Liver (tissue), 9 donors: ENCODE data around the gene CDC37. TPM values are rescaled to one million over a fixed set of nuclear protein-coding genes. Genes with fewer than 3 reads are reported as not detected.

Experiments
- DNase-seq: peaks from one replicate; pipeline ENCODE4 v3.0.0-alpha.2; 2017; ENCODE audit warnings: low spot score
- H3K27ac ChIP-seq, 2 donors: one replicate each; pipeline ENCODE4 v1.7.0; 2013; ENCODE audit warnings: inconsistent platforms in 2 of 2, low read length in 2 of 2, control low read depth in 1 of 2, low read depth in 1 of 2, mild to moderate bottlenecking in 1 of 2
- H3K27me3 ChIP-seq, 4 donors: one replicate each; pipeline versions ENCODE4 v1.6.1 to v1.7.0; 2013; ENCODE audit warnings: low read length in 3 of 4, inconsistent platforms in 1 of 4, mild to moderate bottlenecking in 1 of 4, moderate library complexity in 1 of 4; ENCODE audit not compliant: control insufficient read depth in 4 of 4, insufficient read depth in 4 of 4
- H3K36me3 ChIP-seq, 4 donors: one replicate each; pipeline versions ENCODE4 v1.6.1 to v1.7.0; 2013; ENCODE audit warnings: low read length in 3 of 4, mild to moderate bottlenecking in 3 of 4, low read depth in 1 of 4, moderate library complexity in 1 of 4; ENCODE audit not compliant: control insufficient read depth in 4 of 4, insufficient read depth in 3 of 4
- H3K4me1 ChIP-seq, 4 donors: one replicate each; pipeline versions ENCODE4 v1.6.1 to v1.7.0; 2013; ENCODE audit warnings: low read length in 3 of 4, mild to moderate bottlenecking in 3 of 4, moderate library complexity in 1 of 4; ENCODE audit not compliant: control insufficient read depth in 4 of 4, insufficient read depth in 4 of 4
- H3K4me3 ChIP-seq, 3 donors: one replicate each; pipeline versions ENCODE4 v1.6.1 to v1.7.0; 2013; ENCODE audit warnings: low read length in 3 of 3, control low read depth in 1 of 3, low read depth in 1 of 3, mild to moderate bottlenecking in 1 of 3
- H3K9ac ChIP-seq, 2 donors: one replicate each; pipeline ENCODE4 v1.7.0; 2013; ENCODE audit warnings: low read length in 2 of 2, mild to moderate bottlenecking in 2 of 2, moderate library complexity in 2 of 2, control low read depth in 1 of 2, low read depth in 1 of 2
- H3K9me3 ChIP-seq, 4 donors: one replicate each; pipeline versions ENCODE4 v1.6.1 to v1.7.0; 2013; ENCODE audit warnings: low read length in 3 of 4; ENCODE audit not compliant: control insufficient read depth in 4 of 4
- ATF3 ChIP-seq: IDR thresholded peaks from 2 replicates; pipeline ENCODE4 v1.6.1; 2016; ENCODE audit warnings: antibody characterized with exemption
- EGR1 ChIP-seq, 2 donors: IDR thresholded peaks; 2 replicates each; pipeline ENCODE4 v1.6.1; 2016 to 2018; ENCODE audit warnings: antibody characterized with exemption in 2 of 2, low read depth in 2 of 2
- FOXA2 ChIP-seq: IDR thresholded peaks from 2 replicates; pipeline ENCODE4 v1.6.1; 2016; ENCODE audit warnings: antibody characterized with exemption
- GABPA ChIP-seq, 2 donors: IDR thresholded peaks in 1 of 2; conservative IDR thresholded peaks in 1 of 2; 2 replicates each; pipeline ENCODE4 v1.6.1; 2016; ENCODE audit warnings: antibody characterized with exemption in 2 of 2, mild to moderate bottlenecking in 1 of 2, moderate library complexity in 1 of 2
- HNF4A ChIP-seq, 2 donors: conservative IDR thresholded peaks; 2 replicates each; pipeline ENCODE4 v1.6.1; 2016; ENCODE audit warnings: antibody characterized with exemption in 2 of 2, mild to moderate bottlenecking in 2 of 2
- HNF4G ChIP-seq: IDR thresholded peaks from 2 replicates; pipeline ENCODE4 v1.6.1; 2016; ENCODE audit warnings: antibody characterized with exemption
- JUND ChIP-seq, 2 donors: IDR thresholded peaks; 2 replicates each; pipeline ENCODE4 v1.6.1; 2016; ENCODE audit warnings: antibody characterized with exemption in 2 of 2
- NR2F2 ChIP-seq: IDR thresholded peaks from 2 replicates; pipeline ENCODE4 v1.6.1; 2016; ENCODE audit warnings: antibody characterized with exemption
- RAD21 ChIP-seq, 2 donors: IDR thresholded peaks; 2 replicates each; pipeline ENCODE4 v1.6.1; 2016; ENCODE audit warnings: antibody characterized with exemption in 2 of 2, mild to moderate bottlenecking in 2 of 2
- RXRA ChIP-seq, 2 donors: IDR thresholded peaks; 2 replicates each; pipeline ENCODE4 v1.6.1; 2017 to 2018; ENCODE audit warnings: antibody characterized with exemption in 2 of 2, mild to moderate bottlenecking in 1 of 2
- SP1 ChIP-seq: IDR thresholded peaks from 2 replicates; pipeline ENCODE4 v1.6.1; 2018; ENCODE audit warnings: antibody characterized with exemption, mild to moderate bottlenecking
- TAF1 ChIP-seq: conservative IDR thresholded peaks from 2 replicates; pipeline ENCODE4 v1.6.1; 2016; ENCODE audit warnings: antibody characterized with exemption, mild to moderate bottlenecking
- YY1 ChIP-seq: IDR thresholded peaks from 2 replicates; pipeline ENCODE4 v1.6.1; 2016; ENCODE audit warnings: antibody characterized with exemption, mild to moderate bottlenecking
- WGBS: extraction: QIAGEN DNeasy Blood & Tissue Kit; methylation state at CpG from one replicate; pipeline ENCODE4 v1.1.7; 2013; 5-methylcytosine and 5-hydroxymethylcytosine counted together
- polyA plus RNA-seq, 2 donors: library from polyadenylated mRNA; stranded (reverse) in 1 of 2; unstranded in 1 of 2; fragments of 200-250 nt in 1 of 2; fragments of >200 nt in 1 of 2; fragmentation: Nextera tagmentation in 1 of 2; extraction: Ambion mirVana in 1 of 2; gene quantifications; one replicate each; pipeline versions ENCODE4 v1.2.1 to v1.2.3, GENCODE V29; 2013 to 2015
- total RNA-seq, 2 donors: library from RNA; depleted of rRNA; stranded (reverse); fragments of >200 nt; gene quantifications; one replicate each; pipeline ENCODE4 v1.2.3, GENCODE V29; 2014
- TF ChIP-seq, protein P1 (sequence below): IDR thresholded peaks from 2 replicates; pipeline ENCODE4 v1.6.1; 2016; ENCODE audit warnings: antibody characterized with exemption, mild to moderate bottlenecking
- TF ChIP-seq, protein P2 (sequence below): fragments of 150-350 bp; IDR thresholded peaks from 2 replicates; pipeline ENCODE4 v1.5.1; 2017; ENCODE audit warnings: improper control_type of control experiment, low read depth, low read length; ENCODE audit not compliant: missing input control
- TF ChIP-seq, protein P3 (sequence below): IDR thresholded peaks from 2 replicates; pipeline ENCODE4 v1.6.1; 2016; ENCODE audit warnings: antibody characterized with exemption
- donor health status: healthy.
- donor health status: healthy.
- donor health status: healthy.
- donor health status: healthy.
- donor health status: healthy.

The CDC37 gene
- total and polyA plus RNA-seq, 4 donors, result 46.0 to 69.9 (median 56.8) TPM

- Histone ChIP-seq H3K4me1 (peaks cover 3 to 6% (median 5%) of the 10 kb centered on the region in 4 donors), H3K9ac (no peak overlapping the region), H3K27ac (no peak overlapping the region), H3K27me3 (no peaks in the 10 kb centered on the region), H3K4me3 (no peak overlapping the region), H3K9me3 (no peaks in the 10 kb centered on the region), H3K36me3 (peaks cover 3 to 13% (median 7%) of the 10 kb centered on the region in 4 donors)
- 88% methylated on average over 5 of the region's 5 CpGs for whole genome bisulfite sequencing
- no peak for TF ChIP-seq TAF1
- DNase-seq, result no peak
Measured at GRCh38 chr19:10374931-10375330, 28.4 kb downstream of the CDC37 start.

DNA sequence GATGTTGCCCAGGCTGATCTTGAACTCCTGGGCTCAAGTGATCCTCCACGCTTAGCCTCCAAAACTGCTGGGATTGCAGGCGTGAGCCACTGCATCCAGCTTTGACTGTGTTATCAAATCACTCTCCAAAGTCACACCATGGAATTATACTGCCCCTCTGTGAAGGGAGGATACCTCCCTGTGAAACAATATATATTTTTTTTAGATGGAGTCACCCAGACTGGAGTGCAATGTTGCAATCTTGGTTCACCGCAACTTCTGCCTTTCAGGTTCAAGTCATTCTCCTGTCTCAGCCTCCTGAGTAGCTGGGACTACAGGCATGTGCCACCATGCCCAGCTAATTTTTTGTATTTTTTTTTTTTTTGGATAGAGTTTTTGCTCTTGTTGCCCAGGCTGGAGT is 30.7 kb downstream of the CDC37 start:
- DNase-seq, result no peak
- no peak for TF ChIP-seq RAD21 (IDR thresholded peaks at IDR 0.05)
- TF ChIP-seq, protein P1, sequence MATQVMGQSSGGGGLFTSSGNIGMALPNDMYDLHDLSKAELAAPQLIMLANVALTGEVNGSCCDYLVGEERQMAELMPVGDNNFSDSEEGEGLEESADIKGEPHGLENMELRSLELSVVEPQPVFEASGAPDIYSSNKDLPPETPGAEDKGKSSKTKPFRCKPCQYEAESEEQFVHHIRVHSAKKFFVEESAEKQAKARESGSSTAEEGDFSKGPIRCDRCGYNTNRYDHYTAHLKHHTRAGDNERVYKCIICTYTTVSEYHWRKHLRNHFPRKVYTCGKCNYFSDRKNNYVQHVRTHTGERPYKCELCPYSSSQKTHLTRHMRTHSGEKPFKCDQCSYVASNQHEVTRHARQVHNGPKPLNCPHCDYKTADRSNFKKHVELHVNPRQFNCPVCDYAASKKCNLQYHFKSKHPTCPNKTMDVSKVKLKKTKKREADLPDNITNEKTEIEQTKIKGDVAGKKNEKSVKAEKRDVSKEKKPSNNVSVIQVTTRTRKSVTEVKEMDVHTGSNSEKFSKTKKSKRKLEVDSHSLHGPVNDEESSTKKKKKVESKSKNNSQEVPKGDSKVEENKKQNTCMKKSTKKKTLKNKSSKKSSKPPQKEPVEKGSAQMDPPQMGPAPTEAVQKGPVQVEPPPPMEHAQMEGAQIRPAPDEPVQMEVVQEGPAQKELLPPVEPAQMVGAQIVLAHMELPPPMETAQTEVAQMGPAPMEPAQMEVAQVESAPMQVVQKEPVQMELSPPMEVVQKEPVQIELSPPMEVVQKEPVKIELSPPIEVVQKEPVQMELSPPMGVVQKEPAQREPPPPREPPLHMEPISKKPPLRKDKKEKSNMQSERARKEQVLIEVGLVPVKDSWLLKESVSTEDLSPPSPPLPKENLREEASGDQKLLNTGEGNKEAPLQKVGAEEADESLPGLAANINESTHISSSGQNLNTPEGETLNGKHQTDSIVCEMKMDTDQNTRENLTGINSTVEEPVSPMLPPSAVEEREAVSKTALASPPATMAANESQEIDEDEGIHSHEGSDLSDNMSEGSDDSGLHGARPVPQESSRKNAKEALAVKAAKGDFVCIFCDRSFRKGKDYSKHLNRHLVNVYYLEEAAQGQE, result no peak
- no peak for TF ChIP-seq SP1
- no peak for TF ChIP-seq EGR1 (IDR thresholded peaks at IDR 0.05; ENCODE audit: low read depth in 2 of 2)
- TF ChIP-seq NR2F2, result no peak
- TF ChIP-seq, protein P2, sequence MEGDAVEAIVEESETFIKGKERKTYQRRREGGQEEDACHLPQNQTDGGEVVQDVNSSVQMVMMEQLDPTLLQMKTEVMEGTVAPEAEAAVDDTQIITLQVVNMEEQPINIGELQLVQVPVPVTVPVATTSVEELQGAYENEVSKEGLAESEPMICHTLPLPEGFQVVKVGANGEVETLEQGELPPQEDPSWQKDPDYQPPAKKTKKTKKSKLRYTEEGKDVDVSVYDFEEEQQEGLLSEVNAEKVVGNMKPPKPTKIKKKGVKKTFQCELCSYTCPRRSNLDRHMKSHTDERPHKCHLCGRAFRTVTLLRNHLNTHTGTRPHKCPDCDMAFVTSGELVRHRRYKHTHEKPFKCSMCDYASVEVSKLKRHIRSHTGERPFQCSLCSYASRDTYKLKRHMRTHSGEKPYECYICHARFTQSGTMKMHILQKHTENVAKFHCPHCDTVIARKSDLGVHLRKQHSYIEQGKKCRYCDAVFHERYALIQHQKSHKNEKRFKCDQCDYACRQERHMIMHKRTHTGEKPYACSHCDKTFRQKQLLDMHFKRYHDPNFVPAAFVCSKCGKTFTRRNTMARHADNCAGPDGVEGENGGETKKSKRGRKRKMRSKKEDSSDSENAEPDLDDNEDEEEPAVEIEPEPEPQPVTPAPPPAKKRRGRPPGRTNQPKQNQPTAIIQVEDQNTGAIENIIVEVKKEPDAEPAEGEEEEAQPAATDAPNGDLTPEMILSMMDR, result no peak
- TF ChIP-seq RXRA (IDR thresholded peaks at IDR 0.05), result no peak
- TF ChIP-seq TAF1, result no peak
- no peak for TF ChIP-seq HNF4A (conservative IDR thresholded peaks at IDR 0.05)
- TF ChIP-seq JUND (IDR thresholded peaks at IDR 0.05), result no peak
- TF ChIP-seq ATF3, result no peak
- no peaks in the 10 kb centered on the region for H3K9me3 ChIP-seq
- H3K9ac ChIP-seq, result no peak overlapping the region
- peaks cover 7 to 22% (median 15%) of the 10 kb centered on the region in 4 donors for H3K36me3 ChIP-seq
- no peak overlapping the region for H3K27ac ChIP-seq
- no peaks in the 10 kb centered on the region for H3K27me3 ChIP-seq
- WGBS, result 91% methylated on average over 3 of the region's 3 CpGs
- H3K4me3 ChIP-seq, result no peak overlapping the region
- peaks cover 0 to 1% (median 0%) of the 10 kb centered on the region in 4 donors for H3K4me1 ChIP-seq

DNA sequence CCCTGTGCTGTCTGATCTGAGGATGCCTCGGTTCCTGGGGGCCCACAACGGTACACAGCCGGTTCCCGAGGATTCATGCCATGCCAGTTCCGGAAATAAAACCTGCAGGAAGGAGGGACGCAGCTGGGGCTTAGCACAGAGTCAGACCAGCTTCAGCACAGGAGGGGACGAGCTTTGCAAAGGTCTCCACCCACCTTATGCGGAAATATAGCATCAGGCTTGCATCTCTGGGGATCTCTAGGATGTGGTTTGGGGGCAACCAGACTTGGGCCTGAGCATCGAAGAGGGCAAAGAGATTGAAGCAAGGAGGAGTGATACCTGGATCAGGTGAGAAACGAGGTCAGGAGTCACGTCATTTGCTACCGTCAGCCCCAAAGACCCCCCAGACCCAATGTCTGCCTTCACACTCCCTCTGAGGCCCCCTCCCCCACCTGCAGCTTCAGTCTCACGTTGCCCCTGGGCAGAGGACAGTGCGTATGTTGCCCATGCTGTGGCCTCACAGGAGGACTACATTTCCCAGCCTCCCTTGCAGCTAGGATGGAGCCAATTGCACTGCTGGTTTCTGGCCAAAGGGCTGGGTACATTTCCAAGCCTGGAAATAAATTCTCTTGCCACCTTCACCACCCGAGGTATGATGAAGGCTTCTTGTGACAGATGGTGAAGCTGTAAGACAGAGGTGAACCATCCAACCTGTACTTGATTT is 35.1 kb downstream of the CDC37 start:
- Histone ChIP-seq H3K27me3 (no peaks in the 10 kb centered on the region), H3K36me3 (peaks cover 14 to 48% (median 29%) of the 10 kb centered on the region in 4 donors), H3K9ac (no peak overlapping the region), H3K9me3 (no peaks in the 10 kb centered on the region), H3K27ac (no peak overlapping the region), H3K4me1 (peaks cover 0 to 5% (median 3%) of the 10 kb centered on the region in 4 donors), H3K4me3 (no peak overlapping the region)
- WGBS, result 89% methylated on average over 15 of the region's 15 CpGs
- no peak for DNase-seq
- TF ChIP-seq SP1, result no peak
- no peak for TF ChIP-seq GABPA (IDR thresholded peaks at IDR 0.05 in 1 of 2, conservative IDR thresholded peaks at IDR 0.05 in 1 of 2)
- no peak for TF ChIP-seq HNF4G
- TF ChIP-seq FOXA2, result no peak
- TF ChIP-seq HNF4A (conservative IDR thresholded peaks at IDR 0.05), result no peak
- TF ChIP-seq EGR1 (IDR thresholded peaks at IDR 0.05; ENCODE audit: low read depth in 2 of 2), result no peak
- no peak for TF ChIP-seq TAF1
- TF ChIP-seq YY1, result no peak
- TF ChIP-seq, protein P3, sequence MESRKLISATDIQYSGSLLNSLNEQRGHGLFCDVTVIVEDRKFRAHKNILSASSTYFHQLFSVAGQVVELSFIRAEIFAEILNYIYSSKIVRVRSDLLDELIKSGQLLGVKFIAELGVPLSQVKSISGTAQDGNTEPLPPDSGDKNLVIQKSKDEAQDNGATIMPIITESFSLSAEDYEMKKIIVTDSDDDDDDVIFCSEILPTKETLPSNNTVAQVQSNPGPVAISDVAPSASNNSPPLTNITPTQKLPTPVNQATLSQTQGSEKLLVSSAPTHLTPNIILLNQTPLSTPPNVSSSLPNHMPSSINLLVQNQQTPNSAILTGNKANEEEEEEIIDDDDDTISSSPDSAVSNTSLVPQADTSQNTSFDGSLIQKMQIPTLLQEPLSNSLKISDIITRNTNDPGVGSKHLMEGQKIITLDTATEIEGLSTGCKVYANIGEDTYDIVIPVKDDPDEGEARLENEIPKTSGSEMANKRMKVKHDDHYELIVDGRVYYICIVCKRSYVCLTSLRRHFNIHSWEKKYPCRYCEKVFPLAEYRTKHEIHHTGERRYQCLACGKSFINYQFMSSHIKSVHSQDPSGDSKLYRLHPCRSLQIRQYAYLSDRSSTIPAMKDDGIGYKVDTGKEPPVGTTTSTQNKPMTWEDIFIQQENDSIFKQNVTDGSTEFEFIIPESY, result no peak
- no peak for TF ChIP-seq NR2F2
- no peak for TF ChIP-seq ATF3
